ENCODE results near the gene CKAP2L. TPM values are rescaled to one million over a fixed set of nuclear protein-coding genes. Genes with fewer than 3 reads are reported as not detected.

Gene CKAP2L
- polyA plus RNA-seq, 1 donor from 2014 or later, result 0.78 TPM

DNA sequence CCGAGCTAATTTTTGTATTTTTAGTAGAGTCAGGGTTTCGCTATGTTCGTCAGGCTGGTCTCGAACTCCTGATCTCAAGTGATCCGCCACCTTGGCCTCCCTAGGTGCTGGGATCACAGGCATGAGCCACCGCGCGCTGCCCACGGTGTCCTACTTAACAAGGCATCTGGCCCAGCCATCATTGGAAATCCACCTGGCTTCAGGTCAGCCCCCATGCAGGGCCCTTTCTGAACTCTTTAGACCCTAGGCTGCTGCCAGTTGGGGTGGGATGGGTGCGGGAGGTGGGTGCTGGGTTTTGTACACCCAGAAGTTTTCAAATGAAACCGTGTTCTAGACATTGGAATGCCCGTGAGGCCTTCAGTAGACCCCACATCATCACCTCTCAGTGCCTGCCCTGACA, 70.2 kb downstream of the CKAP2L start:
- Histone ChIP-seq H3F3A (ENCODE audit: insufficient read depth, low read length, poor library complexity, severe bottlenecking) (no peaks in the 10 kb centered on the region), H3K9me3 (ENCODE audit: low read length) (no peaks in the 10 kb centered on the region), H3K79me2 (replicated peaks; ENCODE audit: insufficient read depth, low read length) (no peaks in the 10 kb centered on the region), H3K9me2 (ENCODE audit: insufficient read depth, low read length) (no peaks in the 10 kb centered on the region), H3K27ac (ENCODE audit: low read length) (no peak overlapping the region), H3K4me3 (ENCODE audit: low read length) (no peak overlapping the region), H4K20me1 (ENCODE audit: insufficient read depth) (no peaks in the 10 kb centered on the region), H3K9ac (ENCODE audit: low read length) (no peak overlapping the region), H2AFZ (ENCODE audit: low read depth, low read length) (no peak overlapping the region), H3K4me2 (ENCODE audit: low read length) (no peak overlapping the region), H3K36me3 (ENCODE audit: insufficient read depth, low read length) (no peaks in the 10 kb centered on the region), H3K27me3 (ENCODE audit: insufficient read depth, low read depth, low read length) (no peaks in the 10 kb centered on the region)
- TF ChIP-seq MXI1 (conservative IDR thresholded peaks at IDR 0.05; ENCODE audit: poor library complexity, severe bottlenecking) (no peak), EP300 (conservative IDR thresholded peaks at IDR 0.05; ENCODE audit: poor library complexity, severe bottlenecking) (no peak), EZH2 (IDR thresholded peaks at IDR 0.05; ENCODE audit: borderline replicate concordance, insufficient read depth, low read length, poor library complexity, severe bottlenecking) (no peak), CTCF (IDR thresholded peaks at IDR 0.05; ENCODE audit: poor library complexity, severe bottlenecking) (no peak), REST (IDR thresholded peaks at IDR 0.05; ENCODE audit: borderline replicate concordance) (no peak), RAD21 (conservative IDR thresholded peaks at IDR 0.05) (no peak), TAF1 (IDR thresholded peaks at IDR 0.05; ENCODE audit: low read depth) (no peak), POLR2AphosphoS5 (IDR thresholded peaks at IDR 0.05) (no peak), SMC3 (conservative IDR thresholded peaks at IDR 0.05; ENCODE audit: poor library complexity) (no peak)

GRCh38 chr2:112693596-112693995, 70.8 kb downstream of the CKAP2L start:
- no peaks in the 10 kb centered on the region for H4K20me1 ChIP-seq (ENCODE audit: insufficient read depth)
- H3K79me2 ChIP-seq (replicated peaks; ENCODE audit: insufficient read depth, low read length), result no peaks in the 10 kb centered on the region
- H2AFZ ChIP-seq (ENCODE audit: low read depth, low read length), result no peak overlapping the region
- no peaks in the 10 kb centered on the region for H3K36me3 ChIP-seq (ENCODE audit: insufficient read depth, low read length)
- no peaks in the 10 kb centered on the region for H3F3A ChIP-seq (ENCODE audit: insufficient read depth, low read length, poor library complexity, severe bottlenecking)
- H3K9me2 ChIP-seq (ENCODE audit: insufficient read depth, low read length), result no peaks in the 10 kb centered on the region
- H3K27me3 ChIP-seq (ENCODE audit: insufficient read depth, low read depth, low read length), result no peaks in the 10 kb centered on the region
- no peak overlapping the region for H3K4me2 ChIP-seq (ENCODE audit: low read length)
- H3K9ac ChIP-seq (ENCODE audit: low read length), result no peak overlapping the region
- H3K9me3 ChIP-seq (ENCODE audit: low read length), result no peaks in the 10 kb centered on the region
- no peak overlapping the region for H3K27ac ChIP-seq (ENCODE audit: low read length)
- TF ChIP-seq REST (IDR thresholded peaks at IDR 0.05; ENCODE audit: borderline replicate concordance), result no peak
- TF ChIP-seq EP300 (conservative IDR thresholded peaks at IDR 0.05; ENCODE audit: poor library complexity, severe bottlenecking), result no peak
- TF ChIP-seq RAD21 (conservative IDR thresholded peaks at IDR 0.05), result no peak
- no peak for TF ChIP-seq POLR2AphosphoS5 (IDR thresholded peaks at IDR 0.05)
- no peak for TF ChIP-seq EZH2 (IDR thresholded peaks at IDR 0.05; ENCODE audit: borderline replicate concordance, insufficient read depth, low read length, poor library complexity, severe bottlenecking)
- no peak for TF ChIP-seq TAF1 (IDR thresholded peaks at IDR 0.05; ENCODE audit: low read depth)
- no peak for TF ChIP-seq MXI1 (conservative IDR thresholded peaks at IDR 0.05; ENCODE audit: poor library complexity, severe bottlenecking)
- TF ChIP-seq CTCF (IDR thresholded peaks at IDR 0.05; ENCODE audit: poor library complexity, severe bottlenecking), result no peak
- TF ChIP-seq SMC3 (conservative IDR thresholded peaks at IDR 0.05; ENCODE audit: poor library complexity), result no peak
- no peak overlapping the region for H3K4me3 ChIP-seq (ENCODE audit: low read length)
